Psoas muscle (tissue), 8 donors: ENCODE results near the gene VWF. TPM values are rescaled to one million over a fixed set of nuclear protein-coding genes. Genes with fewer than 3 reads are reported as not detected.

Experiments used
- ATAC-seq, 4 donors: fragments of 200-7000 bp; cut with Tn5 transposase; one replicate each; pipeline ENCODE4 v1.9.1; 2020; ENCODE audit warnings: moderate library complexity in 3 of 4, mild to moderate bottlenecking in 2 of 4
- DNase-seq, 2 donors: peaks; one replicate each; pipeline ENCODE4 v3.0.0-alpha.2; 2020
- H3K27ac ChIP-seq: fragments of 200-600 bp; one replicate; pipeline ENCODE4 v1.8.0; 2022
- H3K27me3 ChIP-seq, 3 donors: fragments of 200-600 bp in 1 of 3; one replicate each; pipeline versions ENCODE4 v1.6.1 to v1.8.0; 2013 to 2022; ENCODE audit warnings: low read length in 2 of 3, mild to moderate bottlenecking in 2 of 3, moderate library complexity in 1 of 3; ENCODE audit not compliant: insufficient read depth in 3 of 3
- H3K36me3 ChIP-seq, 2 donors: fragments of 200-600 bp in 1 of 2; one replicate each; pipeline versions ENCODE4 v1.6.1 to v1.8.0; 2013 to 2022; ENCODE audit warnings: low read depth in 1 of 2, mild to moderate bottlenecking in 1 of 2, moderate library complexity in 1 of 2; ENCODE audit not compliant: insufficient read depth in 1 of 2
- H3K4me1 ChIP-seq: fragments of 200-600 bp; one replicate; pipeline ENCODE4 v1.8.0; 2022
- H3K4me3 ChIP-seq: fragments of 200-600 bp; one replicate; pipeline ENCODE4 v1.8.0; 2022; ENCODE audit warnings: mild to moderate bottlenecking
- H3K9me3 ChIP-seq: fragments of 200-600 bp; one replicate; pipeline ENCODE4 v1.8.0; 2022
- WGBS, 3 donors: extraction: QIAGEN DNeasy Blood & Tissue Kit; methylation state at CpG; one replicate each; pipeline versions ENCODE4 v1.1.6 to v1.1.7; 2013; 5-methylcytosine and 5-hydroxymethylcytosine counted together
- intact Hi-C, 2 donors: fragments of 100-400 bp; cut with DNase I; formaldehyde crosslinking; loops; one replicate each; pipeline versions ENCODE4 v1.11.0 to v1.14.2; 2022
- polyA plus RNA-seq, 3 donors: library from polyadenylated mRNA; stranded (reverse); fragments of 200-250 nt; gene quantifications; one replicate each; pipeline ENCODE4 v1.2.3, GENCODE V29; 2013
- total RNA-seq, 4 donors: library from RNA; stranded (reverse); fragmentation: NEBNext Ultra II Directional in 2 of 4; extraction: Animal tissue kit (Norgen Biotek cat#: 25700) in 2 of 4; gene quantifications; one replicate each; pipeline versions ENCODE4 v1.2.1 to v1.2.4, GENCODE V29; 2021 to 2023
- TF ChIP-seq, protein P1 (sequence below): fragments of 200-600 bp; IDR thresholded peaks from one replicate; pipeline ENCODE4 v1.8.0; 2022; ENCODE audit warnings: antibody characterized with exemption
- donor health status: healthy with polysubstance abuse.
- donor health status: DM: no; HTN: no; CAD: no; lungs with moderate emphysema.
- donor health status: Bipolar disorder and iron deficiency.
- donor health status: healthy.
- donor health status: DM: yes; HTN: yes; CAD: no.
- donor health status: DM: no; HTN: no; CAD: no.
- donor health status: DM: no; HTN: no; CAD: no.
- donor health status: DM: yes; HTN: yes; CAD: no.

The VWF gene
- total and polyA plus RNA-seq, 7 donors, result 49.6 to 206 (median 122) TPM

- Histone ChIP-seq H3K9me3 (no peaks in the 10 kb centered on the region), H3K4me3 (no peak overlapping the region), H3K27me3 (peaks cover 0 to 19% (median 2%) of the 10 kb centered on the region in 3 donors), H3K36me3 (no peaks in the 10 kb centered on the region), H3K4me1 (peaks cover 4% of the 10 kb centered on the region), H3K27ac (no peak overlapping the region)
- intact Hi-C loops, result no loop called here
- DNase-seq (no peak), ATAC-seq (no peak)
- TF ChIP-seq, protein P1, sequence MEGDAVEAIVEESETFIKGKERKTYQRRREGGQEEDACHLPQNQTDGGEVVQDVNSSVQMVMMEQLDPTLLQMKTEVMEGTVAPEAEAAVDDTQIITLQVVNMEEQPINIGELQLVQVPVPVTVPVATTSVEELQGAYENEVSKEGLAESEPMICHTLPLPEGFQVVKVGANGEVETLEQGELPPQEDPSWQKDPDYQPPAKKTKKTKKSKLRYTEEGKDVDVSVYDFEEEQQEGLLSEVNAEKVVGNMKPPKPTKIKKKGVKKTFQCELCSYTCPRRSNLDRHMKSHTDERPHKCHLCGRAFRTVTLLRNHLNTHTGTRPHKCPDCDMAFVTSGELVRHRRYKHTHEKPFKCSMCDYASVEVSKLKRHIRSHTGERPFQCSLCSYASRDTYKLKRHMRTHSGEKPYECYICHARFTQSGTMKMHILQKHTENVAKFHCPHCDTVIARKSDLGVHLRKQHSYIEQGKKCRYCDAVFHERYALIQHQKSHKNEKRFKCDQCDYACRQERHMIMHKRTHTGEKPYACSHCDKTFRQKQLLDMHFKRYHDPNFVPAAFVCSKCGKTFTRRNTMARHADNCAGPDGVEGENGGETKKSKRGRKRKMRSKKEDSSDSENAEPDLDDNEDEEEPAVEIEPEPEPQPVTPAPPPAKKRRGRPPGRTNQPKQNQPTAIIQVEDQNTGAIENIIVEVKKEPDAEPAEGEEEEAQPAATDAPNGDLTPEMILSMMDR, result no peak
- WGBS, 3 donors, result 70 to 78% (median 70%) methylated on average over 4 of the region's 4 CpGs
Measured at GRCh38 chr12:6076346-6076745, 48.1 kb downstream of the VWF start.

DNA sequence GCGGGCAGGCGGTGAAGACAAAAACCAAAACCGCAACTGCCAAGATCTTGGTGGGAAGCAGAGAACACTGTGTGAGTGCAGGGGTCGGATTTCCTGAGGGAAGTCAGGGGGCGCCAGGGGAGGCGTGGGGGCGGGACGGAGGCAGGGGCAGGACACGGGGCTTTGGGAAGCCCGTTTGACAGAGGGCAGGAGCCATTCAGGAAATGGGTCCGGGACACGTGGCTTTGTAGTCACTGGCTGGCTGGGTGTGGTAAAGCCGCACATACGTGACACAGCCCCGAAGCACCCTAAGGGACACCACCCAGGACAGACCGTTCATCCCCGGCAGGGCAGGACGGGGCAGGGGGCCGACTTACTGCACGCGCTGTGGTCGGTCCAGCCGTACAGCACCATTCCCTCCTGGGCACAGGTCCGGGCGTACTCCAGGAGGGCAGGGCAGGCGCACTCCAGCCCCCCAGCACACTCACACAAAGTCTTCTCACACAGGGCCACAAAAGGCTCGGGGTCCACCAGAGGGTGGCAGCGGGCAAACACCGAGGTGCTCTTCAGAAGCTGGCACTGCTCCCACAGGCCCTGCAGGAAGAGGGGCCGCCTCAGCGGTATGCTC lies 49.4 kb downstream of the VWF start:
- DNase-seq (peak in 1 of 2 donors; percentile 36), ATAC-seq (peak; percentile 20 to 62 (median 50))
- intact Hi-C loops, result loop anchor here in 1 of 2 donors (5.0 kb wide), 1 partner anchor 102 kb away; no protein-coding TSS in a partner anchor
- H3K36me3 ChIP-seq, result no peaks in the 10 kb centered on the region
- H3K27me3 ChIP-seq, result peaks cover 0 to 24% (median 2%) of the 10 kb centered on the region in 3 donors
- 31 to 34% (median 32%) methylated on average over 31 of the region's 31 CpGs for WGBS, 3 donors
- TF ChIP-seq, protein P1, result no peak
- H3K9me3 ChIP-seq, result no peaks in the 10 kb centered on the region
- peaks cover 4% of the 10 kb centered on the region for H3K4me1 ChIP-seq
- peak overlapping the region; percentile 22 for H3K4me3 ChIP-seq
- no peak overlapping the region for H3K27ac ChIP-seq

GRCh38 chr12:6074427-6074826 lies 50.0 kb downstream of the VWF start:
- Histone ChIP-seq H3K4me1 (peaks cover 4% of the 10 kb centered on the region), H3K4me3 (peak overlapping the region; percentile 22), H3K27me3 (peaks cover 0 to 24% (median 2%) of the 10 kb centered on the region in 3 donors), H3K9me3 (no peaks in the 10 kb centered on the region), H3K27ac (no peak overlapping the region), H3K36me3 (no peaks in the 10 kb centered on the region)
- 10 to 16% (median 14%) methylated on average over 4 of the region's 4 CpGs for WGBS, 3 donors
- TF ChIP-seq, protein P1, result no peak
- ATAC-seq, result no peak
- DNase-seq, result no peak
- intact Hi-C loops, result loop anchor here in 1 of 2 donors (5.0 kb wide), 1 partner anchor 103 kb away; no protein-coding TSS in a partner anchor

- Histone ChIP-seq H3K36me3 (no peaks in the 10 kb centered on the region), H3K4me1 (peaks cover 4% of the 10 kb centered on the region), H3K9me3 (no peaks in the 10 kb centered on the region), H3K27ac (no peak overlapping the region), H3K27me3 (peaks cover 0 to 24% (median 2%) of the 10 kb centered on the region in 3 donors), H3K4me3 (no peak overlapping the region)
- 78 to 83% (median 78%) methylated on average over 7 of the region's 7 CpGs for WGBS, 3 donors
- no peak for ATAC-seq
- intact Hi-C loops, result loop anchor here in 1 of 2 donors (5.0 kb wide), 1 partner anchor 104 kb away; no protein-coding TSS in a partner anchor
- TF ChIP-seq, protein P1, result no peak
- peak in 1 of 2 donors; percentile 7 for DNase-seq
Measured at GRCh38 chr12:6073426-6073825, 51.0 kb downstream of the VWF start.
